ENCODE data around the gene FRMD8.

The FRMD8 gene

DNA sequence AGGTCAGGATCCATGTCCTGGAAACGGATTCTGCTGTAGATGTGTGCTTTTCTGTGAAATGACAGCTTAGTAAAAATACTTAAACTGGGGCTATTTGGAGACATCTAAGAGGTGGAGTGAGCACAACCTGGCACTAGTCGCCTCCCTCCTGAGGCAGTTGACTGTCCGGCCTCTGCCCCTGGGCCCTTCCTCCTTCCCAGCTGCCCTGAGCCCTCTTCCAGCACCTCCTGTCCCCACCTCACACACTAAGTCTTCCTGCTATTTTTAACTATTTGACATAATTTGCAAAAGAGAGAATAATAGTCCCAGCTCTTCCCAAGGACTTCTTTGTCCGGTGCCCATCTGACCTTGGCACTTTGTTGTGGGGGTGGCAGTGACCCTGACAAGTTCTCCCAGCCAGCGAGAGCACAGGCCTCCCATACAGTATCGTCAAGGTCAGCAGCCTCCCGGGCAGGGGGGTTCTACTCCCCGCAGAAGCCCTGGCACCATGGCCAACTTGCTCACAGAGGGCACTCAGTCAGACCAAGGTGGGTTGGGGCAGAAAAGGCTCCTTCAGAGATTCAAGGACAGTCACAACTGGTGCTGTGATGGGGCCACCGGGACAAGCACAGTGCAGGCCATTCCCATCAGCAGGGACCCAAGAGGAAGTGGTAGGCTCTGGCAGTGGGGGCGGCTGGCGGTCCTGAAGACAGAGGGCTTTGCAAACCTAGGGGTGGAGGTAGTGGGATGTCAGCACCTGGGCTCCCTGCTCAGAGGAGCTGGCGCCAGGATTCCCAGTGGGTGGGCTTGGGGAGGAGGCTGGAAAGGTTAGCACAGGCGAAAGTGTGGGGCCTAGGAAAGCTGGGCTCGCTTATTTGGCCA, 30.6 kb downstream of the FRMD8 start:
- CTCF ChIA-PET: interaction anchor here (0.8 to 7.4 kb wide), 40 partner anchors 7 to 158 kb away, joined by 3 to 85 read pairs (median 7); partner anchors contain the start of genes EHBP1L1, FRMD8, MALAT1 and SLC25A45
- no peak for DNase-seq (ENCODE audit: extremely low spot score)
- POLR2A ChIA-PET: interaction anchor here (0.9 to 14.7 kb wide), 4 partner anchors 9 to 82 kb away, joined by 3 to 620 read pairs (median 6); partner anchors contain the start of gene MALAT1
- TF ChIP-seq, protein P1, sequence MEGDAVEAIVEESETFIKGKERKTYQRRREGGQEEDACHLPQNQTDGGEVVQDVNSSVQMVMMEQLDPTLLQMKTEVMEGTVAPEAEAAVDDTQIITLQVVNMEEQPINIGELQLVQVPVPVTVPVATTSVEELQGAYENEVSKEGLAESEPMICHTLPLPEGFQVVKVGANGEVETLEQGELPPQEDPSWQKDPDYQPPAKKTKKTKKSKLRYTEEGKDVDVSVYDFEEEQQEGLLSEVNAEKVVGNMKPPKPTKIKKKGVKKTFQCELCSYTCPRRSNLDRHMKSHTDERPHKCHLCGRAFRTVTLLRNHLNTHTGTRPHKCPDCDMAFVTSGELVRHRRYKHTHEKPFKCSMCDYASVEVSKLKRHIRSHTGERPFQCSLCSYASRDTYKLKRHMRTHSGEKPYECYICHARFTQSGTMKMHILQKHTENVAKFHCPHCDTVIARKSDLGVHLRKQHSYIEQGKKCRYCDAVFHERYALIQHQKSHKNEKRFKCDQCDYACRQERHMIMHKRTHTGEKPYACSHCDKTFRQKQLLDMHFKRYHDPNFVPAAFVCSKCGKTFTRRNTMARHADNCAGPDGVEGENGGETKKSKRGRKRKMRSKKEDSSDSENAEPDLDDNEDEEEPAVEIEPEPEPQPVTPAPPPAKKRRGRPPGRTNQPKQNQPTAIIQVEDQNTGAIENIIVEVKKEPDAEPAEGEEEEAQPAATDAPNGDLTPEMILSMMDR (IDR thresholded peaks at IDR 0.05; ENCODE audit: control extremely low read depth, extremely low read depth, low read depth, missing control alignments): no peak

DNA sequence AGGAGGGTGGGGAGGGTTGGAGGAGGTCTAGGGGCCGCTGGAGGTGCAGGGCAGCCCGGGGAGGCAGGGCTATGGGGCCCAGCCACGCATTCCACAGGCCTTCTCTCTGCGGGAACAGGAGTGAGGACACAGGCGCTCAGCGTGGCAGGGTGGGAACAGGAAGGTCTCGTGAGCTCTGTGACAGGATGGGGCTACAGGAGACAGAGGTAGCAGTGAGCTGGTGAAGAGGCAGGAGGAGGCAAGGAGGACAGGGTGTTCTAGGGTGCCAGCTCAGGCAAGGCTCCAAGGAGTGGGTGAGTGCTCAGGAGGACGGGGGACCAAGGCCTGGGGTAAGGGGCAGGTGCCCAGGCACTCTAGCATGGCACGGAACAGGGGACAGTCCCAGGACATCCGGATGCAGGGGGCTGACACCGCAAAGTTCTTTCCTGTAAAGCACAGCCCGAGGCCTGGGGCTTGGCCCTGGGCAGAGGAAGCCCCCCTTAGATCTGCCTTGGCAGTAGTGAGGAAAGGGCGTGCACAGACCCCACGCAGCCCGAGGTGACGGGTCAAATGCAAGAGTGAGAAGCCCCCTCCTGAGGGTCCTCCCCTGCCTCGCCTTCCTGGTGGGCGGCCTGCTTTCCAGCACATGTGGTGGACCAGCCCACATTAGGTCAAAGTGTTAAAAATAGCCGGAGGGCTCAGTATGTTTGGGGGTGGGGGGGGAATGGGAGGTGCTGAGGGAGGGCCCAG, 31.4 kb downstream of the FRMD8 start:
- POLR2A ChIA-PET: interaction anchor here (0.6 to 14.7 kb wide), 6 partner anchors 14 to 107 kb away, joined by 3 to 620 read pairs (median 6); partner anchors contain the start of genes MALAT1 and SCYL1
- TF ChIP-seq, protein P1 (IDR thresholded peaks at IDR 0.05; ENCODE audit: control extremely low read depth, extremely low read depth, low read depth, missing control alignments): no peak
- CTCF ChIA-PET: interaction anchor here (0.9 to 7.4 kb wide), 11 partner anchors 14 to 90 kb away, joined by 3 to 85 read pairs (median 14); partner anchors contain the start of gene FRMD8
- no peak for DNase-seq (ENCODE audit: extremely low spot score)

DNA sequence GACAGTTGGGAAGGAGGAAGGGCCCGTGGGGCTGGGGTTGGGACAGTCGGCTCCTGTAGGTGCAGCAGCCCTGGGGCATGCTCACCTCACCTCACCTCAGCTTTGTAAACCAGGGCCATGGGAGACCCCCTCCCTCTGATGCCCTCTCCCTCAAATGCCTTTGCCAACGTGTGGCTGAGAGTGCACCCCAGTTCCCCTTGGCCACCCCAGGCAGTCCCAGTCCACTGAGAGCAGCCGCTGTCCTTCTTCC, 31.9 kb downstream of the FRMD8 start:
- POLR2A ChIA-PET: interaction anchor here (0.6 to 14.7 kb wide), 6 partner anchors 15 to 106 kb away, joined by 3 to 620 read pairs (median 6); partner anchors contain the start of genes MALAT1 and SCYL1
- CTCF ChIA-PET: interaction anchor here (1.8 to 7.4 kb wide), 8 partner anchors 14 to 90 kb away, joined by 4 to 85 read pairs (median 18); partner anchors contain the start of gene FRMD8
- DNase-seq (ENCODE audit: extremely low spot score): no peak
- TF ChIP-seq, protein P1 (IDR thresholded peaks at IDR 0.05; ENCODE audit: control extremely low read depth, extremely low read depth, low read depth, missing control alignments): no peak

DNA sequence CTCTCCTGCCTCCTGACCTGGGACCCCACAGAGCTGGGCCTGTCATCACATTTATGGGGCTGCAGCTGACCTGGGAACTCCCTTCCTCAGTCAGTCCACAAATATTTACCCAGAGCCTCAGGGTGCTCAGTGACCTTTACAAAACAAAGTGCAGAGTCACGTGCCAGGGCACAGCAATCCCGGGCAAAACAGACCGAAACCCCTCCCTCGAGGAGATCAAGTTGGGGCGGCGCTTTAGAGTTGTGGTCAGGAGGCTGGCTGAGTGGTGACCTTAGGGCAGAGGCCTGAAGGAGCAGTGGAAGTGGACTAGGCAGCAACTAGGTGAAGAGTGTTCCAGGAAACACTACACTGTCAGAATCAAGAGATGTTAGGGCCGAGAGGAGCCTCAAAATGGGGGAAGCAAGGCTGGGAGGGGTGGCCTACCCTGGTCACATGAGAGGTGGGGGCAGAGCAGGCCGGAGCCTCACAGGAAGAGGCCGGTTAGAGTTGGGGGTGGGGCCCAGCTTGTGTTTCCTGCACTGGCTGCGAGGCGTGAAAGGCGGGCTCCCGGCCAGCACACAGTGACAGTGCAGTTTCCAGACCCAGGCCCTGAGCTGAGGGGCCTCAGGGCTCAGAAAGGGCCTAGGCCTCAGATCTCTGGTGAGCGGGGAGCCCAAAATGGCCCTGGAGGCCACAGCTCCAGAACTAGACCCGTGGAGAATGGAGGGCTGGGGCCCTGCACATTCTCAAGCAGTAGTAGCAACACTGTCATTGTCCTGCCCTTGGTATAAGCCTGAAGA, 32.4 kb downstream of the FRMD8 start:
- TF ChIP-seq, protein P1 (IDR thresholded peaks at IDR 0.05; ENCODE audit: control extremely low read depth, extremely low read depth, low read depth, missing control alignments): no peak
- POLR2A ChIA-PET: interaction anchor here (0.5 to 14.7 kb wide), 15 partner anchors 10 to 156 kb away, joined by 3 to 620 read pairs (median 4); partner anchors contain the start of genes DPF2, MALAT1 and SCYL1
- CTCF ChIA-PET: interaction anchor here (0.9 to 7.4 kb wide), 8 partner anchors 15 to 89 kb away, joined by 3 to 85 read pairs (median 11); no protein-coding TSS in a partner anchor
- peak; percentile 88 for DNase-seq (ENCODE audit: extremely low spot score)

DNA sequence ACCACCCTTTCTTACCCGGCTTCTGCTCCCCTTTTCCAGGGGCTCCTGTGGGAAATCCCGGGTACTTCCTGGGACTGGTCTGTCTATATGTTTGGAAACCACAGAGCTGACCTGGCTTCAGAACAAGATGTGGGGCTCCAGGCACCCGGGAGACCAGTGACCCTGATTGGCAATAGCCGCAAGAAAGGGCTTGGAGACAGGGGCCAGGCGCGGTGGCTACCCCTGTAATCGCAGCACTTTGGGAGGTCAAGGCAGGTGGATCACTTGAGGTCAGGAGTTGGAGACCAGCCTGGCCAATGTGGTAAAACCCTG, 33.0 kb downstream of the FRMD8 start:
- TF ChIP-seq, protein P1 (IDR thresholded peaks at IDR 0.05; ENCODE audit: control extremely low read depth, extremely low read depth, low read depth, missing control alignments): no peak
- no peak for DNase-seq (ENCODE audit: extremely low spot score)
- ChIA-PET POLR2A (interaction anchor here (0.5 to 14.7 kb wide), 11 partner anchors 9 to 156 kb away, joined by 3 to 620 read pairs (median 5); partner anchors contain the start of genes DPF2 and MALAT1), CTCF (interaction anchor here (0.9 to 7.4 kb wide), 7 partner anchors 13 to 90 kb away, joined by 3 to 85 read pairs (median 9); no protein-coding TSS in a partner anchor)

Data from GM10248 (cell line).